ENCODE results near the gene PHLDB1.

DNA sequence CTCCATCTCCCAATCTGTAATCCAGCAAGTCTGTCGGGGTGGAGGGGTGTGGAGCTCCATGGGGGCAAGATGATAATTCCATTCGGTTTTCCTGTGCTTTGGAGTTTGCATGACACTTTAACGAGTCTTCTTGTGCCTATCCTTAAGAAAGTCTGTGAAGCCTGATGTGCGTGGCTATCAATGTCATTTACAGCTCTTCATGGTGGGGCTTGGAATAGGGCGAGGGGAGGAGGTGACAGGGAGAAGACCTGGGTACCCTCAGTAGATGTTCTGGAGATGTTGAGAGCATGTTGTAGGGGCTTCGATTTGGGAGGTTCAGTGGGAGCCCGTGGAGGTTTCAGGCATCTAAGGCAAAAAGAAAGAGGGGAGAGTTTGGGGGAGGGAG is 579 bp upstream of the PHLDB1 start:
- TF ChIP-seq, protein P1, sequence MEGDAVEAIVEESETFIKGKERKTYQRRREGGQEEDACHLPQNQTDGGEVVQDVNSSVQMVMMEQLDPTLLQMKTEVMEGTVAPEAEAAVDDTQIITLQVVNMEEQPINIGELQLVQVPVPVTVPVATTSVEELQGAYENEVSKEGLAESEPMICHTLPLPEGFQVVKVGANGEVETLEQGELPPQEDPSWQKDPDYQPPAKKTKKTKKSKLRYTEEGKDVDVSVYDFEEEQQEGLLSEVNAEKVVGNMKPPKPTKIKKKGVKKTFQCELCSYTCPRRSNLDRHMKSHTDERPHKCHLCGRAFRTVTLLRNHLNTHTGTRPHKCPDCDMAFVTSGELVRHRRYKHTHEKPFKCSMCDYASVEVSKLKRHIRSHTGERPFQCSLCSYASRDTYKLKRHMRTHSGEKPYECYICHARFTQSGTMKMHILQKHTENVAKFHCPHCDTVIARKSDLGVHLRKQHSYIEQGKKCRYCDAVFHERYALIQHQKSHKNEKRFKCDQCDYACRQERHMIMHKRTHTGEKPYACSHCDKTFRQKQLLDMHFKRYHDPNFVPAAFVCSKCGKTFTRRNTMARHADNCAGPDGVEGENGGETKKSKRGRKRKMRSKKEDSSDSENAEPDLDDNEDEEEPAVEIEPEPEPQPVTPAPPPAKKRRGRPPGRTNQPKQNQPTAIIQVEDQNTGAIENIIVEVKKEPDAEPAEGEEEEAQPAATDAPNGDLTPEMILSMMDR (conservative IDR thresholded peaks at IDR 0.05; ENCODE audit: low read depth, low read length), result no peak
- TF ChIP-seq EZH2 (IDR thresholded peaks at IDR 0.05; ENCODE audit: borderline replicate concordance, low read depth, low read length, poor library complexity, severe bottlenecking), result no peak

All from A673 (cell line).